HepG2 (cell line): ENCODE data around the gene TRAPPC4. TPM values are rescaled to one million over a fixed set of nuclear protein-coding genes. Genes with fewer than 3 reads are reported as not detected.

Source experiments
- ASH2L ChIP-seq: fragments of 300-600, 200-600 bp; sonication (generic); IDR thresholded peaks from 2 replicates; pipeline ENCODE4 v1.7.0; 2017; ENCODE audit warnings: low read depth, mild to moderate bottlenecking, moderate library complexity, mixed read lengths, low read length; ENCODE audit not compliant: insufficient read length
- E2F1 ChIP-seq: sonication (generic); formaldehyde crosslinking; IDR thresholded peaks from 2 replicates; pipeline ENCODE4 v1.5.0; 2020; ENCODE audit warnings: missing genetic modification reagents
- HMGA1 ChIP-seq: sonication (generic); formaldehyde crosslinking; conservative IDR thresholded peaks from 2 replicates; pipeline ENCODE4 v1.4.0; 2020; ENCODE audit warnings: missing genetic modification reagents
- PHF5A ChIP-seq: IDR thresholded peaks from one replicate; pipeline ENCODE4 v1.6.1; 2018; ENCODE audit warnings: low read depth, missing genetic modification reagents; ENCODE audit not compliant: unreplicated experiment
- PPARG ChIP-seq: conservative IDR thresholded peaks from 2 replicates; pipeline ENCODE4 v1.6.1; 2016; ENCODE audit warnings: missing biosample characterization, missing genetic modification reagents
- SOX6 ChIP-seq, 2 experiments: fragments of 450-650 bp in 1 of 2; sonication (generic) in 1 of 2; formaldehyde crosslinking in 1 of 2; IDR thresholded peaks; 2 replicates each; pipeline versions ENCODE4 v1.4.0 to v1.6.1; 2017 to 2020; ENCODE audit warnings: antibody characterized with exemption in 1 of 2, mild to moderate bottlenecking in 1 of 2, missing genetic modification reagents in 1 of 2
- ZNF143 ChIP-seq: sonication (generic); formaldehyde crosslinking; IDR thresholded peaks from 2 replicates; pipeline ENCODE4 v1.4.0; 2020; ENCODE audit warnings: missing genetic modification reagents
- ZNF460 ChIP-seq: sonication (generic); formaldehyde crosslinking; IDR thresholded peaks from 2 replicates; pipeline ENCODE4 v1.5.1; 2020; ENCODE audit warnings: missing genetic modification reagents, mild to moderate bottlenecking, borderline replicate concordance
- polyA plus RNA-seq, 8 experiments: library from polyadenylated mRNA; depleted of rRNA in 3 of 8; stranded (reverse) in 7 of 8; unstranded in 1 of 8; fragments of >200 nt; fragmentation: Illumina TruSeq in 4 of 8; extraction: Trizol in 4 of 8; gene quantifications; 2 replicates each; pipeline versions ENCODE4 v1.2.1 to v1.2.3, GENCODE V29; 2011 to 2016; ENCODE audit warnings: low read depth in 4 of 8, missing spikeins in 1 of 8, mixed read lengths in 1 of 8; ENCODE audit not compliant: insufficient read depth in 1 of 8
- total RNA-seq, 5 experiments: library from RNA; depleted of rRNA; stranded (reverse); fragments of >200 nt; fragmentation: Illumina TruSeq; extraction: Trizol; gene quantifications; 2 replicates each; pipeline ENCODE4 v1.2.3, GENCODE V29; 2016; ENCODE audit warnings: low read depth in 1 of 5
- TF ChIP-seq, protein P1 (sequence below): sonication (generic); formaldehyde crosslinking; IDR thresholded peaks from 2 replicates; pipeline ENCODE4 v1.5.0; 2020; ENCODE audit warnings: mild to moderate bottlenecking, missing genetic modification reagents, borderline replicate concordance
- TF ChIP-seq, protein P2 (sequence below): sonication (generic); formaldehyde crosslinking; IDR thresholded peaks from one replicate; pipeline ENCODE4 v1.5.1; 2020; ENCODE audit warnings: mild to moderate bottlenecking, missing genetic modification reagents; ENCODE audit errors: not compliant biosample characterization

The TRAPPC4 gene
- total and polyA plus RNA-seq, 2 of the 13 experiments (the other 11 are each of a cell fraction or from before 2014, with no cell fraction given): 97.4 to 140 TPM

DNA sequence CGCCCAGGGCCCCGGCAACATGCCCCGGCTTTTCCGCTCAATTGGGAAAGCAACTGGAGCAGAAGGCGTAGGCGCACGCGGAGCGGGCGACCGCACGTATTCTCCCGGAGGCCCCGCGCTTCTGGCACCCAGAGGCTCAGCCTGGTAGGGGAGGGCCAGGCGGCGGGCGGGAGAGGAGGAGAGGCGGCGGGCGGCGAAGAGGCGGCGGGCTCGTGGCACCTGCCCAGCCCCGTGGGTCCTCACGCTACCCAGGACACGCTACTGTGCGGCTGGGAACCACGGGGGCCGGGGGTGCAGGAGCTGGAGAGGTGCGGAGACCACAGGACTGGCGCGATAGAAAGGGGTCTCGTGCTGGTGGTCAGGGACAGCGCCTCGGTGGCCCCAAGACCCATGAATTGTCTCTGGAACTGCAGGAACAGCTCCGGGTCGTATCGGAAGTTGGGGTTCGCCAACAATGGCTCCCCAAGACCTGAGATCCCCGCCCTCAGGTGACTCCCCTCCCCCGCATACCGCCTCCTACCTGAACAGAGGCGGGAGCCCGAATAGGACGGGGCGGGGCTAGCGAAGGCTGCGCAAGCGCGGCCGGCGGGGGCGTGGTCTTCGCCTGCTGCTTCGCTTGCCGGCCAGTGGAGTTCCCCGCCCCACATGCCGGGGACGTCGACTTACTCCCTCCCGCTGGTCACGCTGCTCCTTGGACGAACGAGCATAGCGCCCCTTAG lies 11.9 kb downstream of the TRAPPC4 start, which contains the start of gene SLC37A4 (continued):
- TF ChIP-seq ZNF460: no peak
- no peak for TF ChIP-seq ASH2L
- no peak for TF ChIP-seq HMGA1 (CRISPR knock-in tag)
- TF ChIP-seq E2F1 (CRISPR knock-in tag): no peak; the same call in 1 of the 2 replicates
- TF ChIP-seq ZNF143 (CRISPR knock-in tag): no peak
- TF ChIP-seq SOX6 (IDR thresholded peaks at IDR 0.05): no peak
- TF ChIP-seq SOX6 (CRISPR knock-in tag; IDR thresholded peaks at IDR 0.05): peak; percentile 66; the same call in 1 of the 2 replicates
- 0 out of 2 replicates have a peak, but pooled peaks have one; percentile 54 for TF ChIP-seq PPARG (CRISPR knock-in tag)
- TF ChIP-seq, protein P1, sequence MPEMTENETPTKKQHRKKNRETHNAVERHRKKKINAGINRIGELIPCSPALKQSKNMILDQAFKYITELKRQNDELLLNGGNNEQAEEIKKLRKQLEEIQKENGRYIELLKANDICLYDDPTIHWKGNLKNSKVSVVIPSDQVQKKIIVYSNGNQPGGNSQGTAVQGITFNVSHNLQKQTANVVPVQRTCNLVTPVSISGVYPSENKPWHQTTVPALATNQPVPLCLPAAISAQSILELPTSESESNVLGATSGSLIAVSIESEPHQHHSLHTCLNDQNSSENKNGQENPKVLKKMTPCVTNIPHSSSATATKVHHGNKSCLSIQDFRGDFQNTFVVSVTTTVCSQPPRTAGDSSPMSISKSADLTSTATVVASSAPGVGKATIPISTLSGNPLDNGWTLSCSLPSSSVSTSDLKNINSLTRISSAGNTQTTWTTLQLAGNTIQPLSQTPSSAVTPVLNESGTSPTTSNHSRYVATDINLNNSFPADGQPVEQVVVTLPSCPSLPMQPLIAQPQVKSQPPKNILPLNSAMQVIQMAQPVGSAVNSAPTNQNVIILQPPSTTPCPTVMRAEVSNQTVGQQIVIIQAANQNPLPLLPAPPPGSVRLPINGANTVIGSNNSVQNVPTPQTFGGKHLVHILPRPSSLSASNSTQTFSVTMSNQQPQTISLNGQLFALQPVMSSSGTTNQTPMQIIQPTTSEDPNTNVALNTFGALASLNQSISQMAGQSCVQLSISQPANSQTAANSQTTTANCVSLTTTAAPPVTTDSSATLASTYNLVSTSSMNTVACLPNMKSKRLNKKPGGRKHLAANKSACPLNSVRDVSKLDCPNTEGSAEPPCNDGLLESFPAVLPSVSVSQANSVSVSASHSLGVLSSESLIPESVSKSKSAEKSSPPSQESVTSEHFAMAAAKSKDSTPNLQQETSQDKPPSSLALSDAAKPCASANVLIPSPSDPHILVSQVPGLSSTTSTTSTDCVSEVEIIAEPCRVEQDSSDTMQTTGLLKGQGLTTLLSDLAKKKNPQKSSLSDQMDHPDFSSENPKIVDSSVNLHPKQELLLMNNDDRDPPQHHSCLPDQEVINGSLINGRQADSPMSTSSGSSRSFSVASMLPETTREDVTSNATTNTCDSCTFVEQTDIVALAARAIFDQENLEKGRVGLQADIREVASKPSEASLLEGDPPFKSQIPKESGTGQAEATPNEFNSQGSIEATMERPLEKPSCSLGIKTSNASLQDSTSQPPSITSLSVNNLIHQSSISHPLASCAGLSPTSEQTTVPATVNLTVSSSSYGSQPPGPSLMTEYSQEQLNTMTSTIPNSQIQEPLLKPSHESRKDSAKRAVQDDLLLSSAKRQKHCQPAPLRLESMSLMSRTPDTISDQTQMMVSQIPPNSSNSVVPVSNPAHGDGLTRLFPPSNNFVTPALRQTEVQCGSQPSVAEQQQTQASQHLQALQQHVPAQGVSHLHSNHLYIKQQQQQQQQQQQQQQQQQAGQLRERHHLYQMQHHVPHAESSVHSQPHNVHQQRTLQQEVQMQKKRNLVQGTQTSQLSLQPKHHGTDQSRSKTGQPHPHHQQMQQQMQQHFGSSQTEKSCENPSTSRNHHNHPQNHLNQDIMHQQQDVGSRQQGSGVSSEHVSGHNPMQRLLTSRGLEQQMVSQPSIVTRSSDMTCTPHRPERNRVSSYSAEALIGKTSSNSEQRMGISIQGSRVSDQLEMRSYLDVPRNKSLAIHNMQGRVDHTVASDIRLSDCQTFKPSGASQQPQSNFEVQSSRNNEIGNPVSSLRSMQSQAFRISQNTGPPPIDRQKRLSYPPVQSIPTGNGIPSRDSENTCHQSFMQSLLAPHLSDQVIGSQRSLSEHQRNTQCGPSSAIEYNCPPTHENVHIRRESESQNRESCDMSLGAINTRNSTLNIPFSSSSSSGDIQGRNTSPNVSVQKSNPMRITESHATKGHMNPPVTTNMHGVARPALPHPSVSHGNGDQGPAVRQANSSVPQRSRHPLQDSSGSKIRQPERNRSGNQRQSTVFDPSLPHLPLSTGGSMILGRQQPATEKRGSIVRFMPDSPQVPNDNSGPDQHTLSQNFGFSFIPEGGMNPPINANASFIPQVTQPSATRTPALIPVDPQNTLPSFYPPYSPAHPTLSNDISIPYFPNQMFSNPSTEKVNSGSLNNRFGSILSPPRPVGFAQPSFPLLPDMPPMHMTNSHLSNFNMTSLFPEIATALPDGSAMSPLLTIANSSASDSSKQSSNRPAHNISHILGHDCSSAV (CRISPR knock-in tag): no peak
- TF ChIP-seq PHF5A (CRISPR knock-in tag): no peak
- TF ChIP-seq, protein P2, sequence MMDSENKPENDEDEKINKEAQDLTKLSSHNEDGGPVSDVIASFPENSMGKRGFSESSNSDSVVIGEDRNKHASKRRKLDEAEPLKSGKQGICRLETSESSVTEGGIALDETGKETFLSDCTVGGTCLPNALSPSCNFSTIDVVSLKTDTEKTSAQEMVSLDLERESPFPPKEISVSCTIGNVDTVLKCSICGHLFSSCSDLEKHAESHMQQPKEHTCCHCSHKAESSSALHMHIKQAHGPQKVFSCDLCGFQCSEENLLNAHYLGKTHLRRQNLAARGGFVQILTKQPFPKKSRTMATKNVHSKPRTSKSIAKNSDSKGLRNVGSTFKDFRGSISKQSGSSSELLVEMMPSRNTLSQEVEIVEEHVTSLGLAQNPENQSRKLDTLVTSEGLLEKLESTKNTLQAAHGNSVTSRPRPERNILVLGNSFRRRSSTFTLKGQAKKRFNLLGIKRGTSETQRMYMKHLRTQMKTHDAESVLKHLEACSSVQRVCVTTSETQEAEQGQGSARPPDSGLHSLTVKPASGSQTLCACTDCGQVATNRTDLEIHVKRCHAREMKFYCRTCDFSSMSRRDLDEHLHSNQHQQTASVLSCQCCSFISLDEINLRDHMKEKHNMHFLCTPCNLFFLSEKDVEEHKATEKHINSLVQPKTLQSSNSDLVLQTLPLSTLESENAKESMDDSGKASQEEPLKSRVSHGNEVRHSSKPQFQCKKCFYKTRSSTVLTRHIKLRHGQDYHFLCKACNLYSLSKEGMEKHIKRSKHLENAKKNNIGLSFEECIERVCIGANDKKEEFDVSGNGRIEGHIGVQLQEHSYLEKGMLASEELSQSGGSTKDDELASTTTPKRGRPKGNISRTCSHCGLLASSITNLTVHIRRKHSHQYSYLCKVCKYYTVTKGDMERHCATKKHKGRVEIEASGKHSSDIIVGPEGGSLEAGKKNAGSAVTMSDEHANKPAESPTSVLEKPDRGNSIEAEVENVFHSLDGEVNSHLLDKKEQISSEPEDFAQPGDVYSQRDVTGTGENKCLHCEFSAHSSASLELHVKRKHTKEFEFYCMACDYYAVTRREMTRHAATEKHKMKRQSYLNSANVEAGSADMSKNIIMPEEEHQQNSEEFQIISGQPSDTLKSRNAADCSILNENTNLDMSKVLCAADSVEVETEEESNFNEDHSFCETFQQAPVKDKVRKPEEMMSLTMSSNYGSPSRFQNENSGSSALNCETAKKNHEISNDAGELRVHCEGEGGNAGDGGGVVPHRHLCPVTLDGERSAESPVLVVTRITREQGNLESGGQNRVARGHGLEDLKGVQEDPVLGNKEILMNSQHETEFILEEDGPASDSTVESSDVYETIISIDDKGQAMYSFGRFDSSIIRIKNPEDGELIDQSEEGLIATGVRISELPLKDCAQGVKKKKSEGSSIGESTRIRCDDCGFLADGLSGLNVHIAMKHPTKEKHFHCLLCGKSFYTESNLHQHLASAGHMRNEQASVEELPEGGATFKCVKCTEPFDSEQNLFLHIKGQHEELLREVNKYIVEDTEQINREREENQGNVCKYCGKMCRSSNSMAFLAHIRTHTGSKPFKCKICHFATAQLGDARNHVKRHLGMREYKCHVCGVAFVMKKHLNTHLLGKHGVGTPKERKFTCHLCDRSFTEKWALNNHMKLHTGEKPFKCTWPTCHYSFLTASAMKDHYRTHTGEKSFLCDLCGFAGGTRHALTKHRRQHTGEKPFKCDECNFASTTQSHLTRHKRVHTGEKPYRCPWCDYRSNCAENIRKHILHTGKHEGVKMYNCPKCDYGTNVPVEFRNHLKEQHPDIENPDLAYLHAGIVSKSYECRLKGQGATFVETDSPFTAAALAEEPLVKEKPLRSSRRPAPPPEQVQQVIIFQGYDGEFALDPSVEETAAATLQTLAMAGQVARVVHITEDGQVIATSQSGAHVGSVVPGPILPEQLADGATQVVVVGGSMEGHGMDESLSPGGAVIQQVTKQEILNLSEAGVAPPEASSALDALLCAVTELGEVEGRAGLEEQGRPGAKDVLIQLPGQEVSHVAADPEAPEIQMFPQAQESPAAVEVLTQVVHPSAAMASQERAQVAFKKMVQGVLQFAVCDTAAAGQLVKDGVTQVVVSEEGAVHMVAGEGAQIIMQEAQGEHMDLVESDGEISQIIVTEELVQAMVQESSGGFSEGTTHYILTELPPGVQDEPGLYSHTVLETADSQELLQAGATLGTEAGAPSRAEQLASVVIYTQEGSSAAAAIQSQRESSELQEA (CRISPR knock-in tag): no peak
